Measurements from ENCODE around the gene AEBP1. TPM values are rescaled to one million over a fixed set of nuclear protein-coding genes. Genes with fewer than 3 reads are reported as not detected.

Gene AEBP1
- total RNA-seq, 1 donor from 2014 or later: 0.26 TPM

GRCh38 chr7:44142028-44142427 lies 37.9 kb downstream of the AEBP1 start:
- TF ChIP-seq CTCF (IDR thresholded peaks at IDR 0.05; ENCODE audit: insufficient read depth, low read length, severe bottlenecking): no peak
- no peak overlapping the region for H3K4me3 ChIP-seq (ENCODE audit: low read depth, low read length)
- FAIRE-seq (no peak), DNase-seq (ENCODE audit: low read depth) (no peak)
- peaks cover 4% of the 10 kb centered on the region for H3K27me3 ChIP-seq (ENCODE audit: control insufficient read depth, insufficient read depth, low read length)
- no peaks in the 10 kb centered on the region for H3K36me3 ChIP-seq (ENCODE audit: control insufficient read depth, insufficient read depth, low read length)

- TF ChIP-seq CTCF (IDR thresholded peaks at IDR 0.05; ENCODE audit: insufficient read depth, low read length, severe bottlenecking): no peak
- Histone ChIP-seq H3K27me3 (ENCODE audit: control insufficient read depth, insufficient read depth, low read length) (peaks cover 5% of the 10 kb centered on the region), H3K36me3 (ENCODE audit: control insufficient read depth, insufficient read depth, low read length) (no peaks in the 10 kb centered on the region), H3K4me3 (ENCODE audit: low read depth, low read length) (no peak overlapping the region)
- FAIRE-seq: no peak
- no peak for DNase-seq (ENCODE audit: low read depth)
Observed at GRCh38 chr7:44143646-44144250, 39.6 kb downstream of the AEBP1 start.

- TF ChIP-seq CTCF (IDR thresholded peaks at IDR 0.05; ENCODE audit: insufficient read depth, low read length, severe bottlenecking): no peak
- Histone ChIP-seq H3K4me3 (ENCODE audit: low read depth, low read length) (no peak overlapping the region), H3K27me3 (ENCODE audit: control insufficient read depth, insufficient read depth, low read length) (peaks cover 5% of the 10 kb centered on the region), H3K36me3 (ENCODE audit: control insufficient read depth, insufficient read depth, low read length) (no peaks in the 10 kb centered on the region)
- no peak for DNase-seq (ENCODE audit: low read depth)
- FAIRE-seq: no peak
Observed at GRCh38 chr7:44144426-44144967, 40.4 kb downstream of the AEBP1 start.

GRCh38 chr7:44144968-44145478 lies 40.9 kb downstream of the AEBP1 start:
- Histone ChIP-seq H3K4me3 (ENCODE audit: low read depth, low read length) (no peak overlapping the region), H3K27me3 (ENCODE audit: control insufficient read depth, insufficient read depth, low read length) (peaks cover 5% of the 10 kb centered on the region), H3K36me3 (ENCODE audit: control insufficient read depth, insufficient read depth, low read length) (no peaks in the 10 kb centered on the region)
- no peak for TF ChIP-seq CTCF (IDR thresholded peaks at IDR 0.05; ENCODE audit: insufficient read depth, low read length, severe bottlenecking)
- FAIRE-seq: no peak
- no peak for DNase-seq (ENCODE audit: low read depth)

- no peaks in the 10 kb centered on the region for H3K36me3 ChIP-seq (ENCODE audit: control insufficient read depth, insufficient read depth, low read length)
- DNase-seq (ENCODE audit: low read depth) (peak; percentile 8), FAIRE-seq (no peak)
- H3K4me3 ChIP-seq (ENCODE audit: low read depth, low read length): peak overlapping the region; percentile 22
- no peak for TF ChIP-seq CTCF (IDR thresholded peaks at IDR 0.05; ENCODE audit: insufficient read depth, low read length, severe bottlenecking)
- H3K27me3 ChIP-seq (ENCODE audit: control insufficient read depth, insufficient read depth, low read length): peaks cover 5% of the 10 kb centered on the region
Observed at GRCh38 chr7:44145479-44145968, 41.4 kb downstream of the AEBP1 start.
